Suprapubic skin (tissue), 4 donors: ENCODE results near the gene VRK3.

ENCODE experiments used
- EP300 ChIP-seq: sonication (generic); formaldehyde crosslinking; IDR thresholded peaks from one replicate; pipeline ENCODE4 v1.6.1; 2017; ENCODE audit warnings: antibody characterized with exemption
- POLR2A ChIP-seq, 2 donors: fragments of 450-650 bp; IDR thresholded peaks; one replicate each; pipeline ENCODE4 v1.6.1; 2017; ENCODE audit warnings: antibody characterized with exemption in 2 of 2, mild to moderate bottlenecking in 2 of 2, moderate library complexity in 2 of 2
- POLR2AphosphoS5 ChIP-seq, 3 donors: sonication (generic); formaldehyde crosslinking; IDR thresholded peaks; one replicate each; pipeline ENCODE4 v1.6.1; 2017; ENCODE audit warnings: antibody characterized with exemption in 3 of 3
- TF ChIP-seq, protein P1 (sequence below), 2 donors: fragments of 200-600 bp in 1 of 2; fragments of 450-650 bp in 1 of 2; sonication (generic) in 1 of 2; IDR thresholded peaks; one replicate each; pipeline ENCODE4 v1.5.1; 2016 to 2019; ENCODE audit warnings: antibody characterized with exemption in 2 of 2, mild to moderate bottlenecking in 1 of 2, moderate library complexity in 1 of 2

GRCh38 chr19:50002386-50002960, 22.7 kb downstream of the VRK3 start:
- TF ChIP-seq, protein P1, sequence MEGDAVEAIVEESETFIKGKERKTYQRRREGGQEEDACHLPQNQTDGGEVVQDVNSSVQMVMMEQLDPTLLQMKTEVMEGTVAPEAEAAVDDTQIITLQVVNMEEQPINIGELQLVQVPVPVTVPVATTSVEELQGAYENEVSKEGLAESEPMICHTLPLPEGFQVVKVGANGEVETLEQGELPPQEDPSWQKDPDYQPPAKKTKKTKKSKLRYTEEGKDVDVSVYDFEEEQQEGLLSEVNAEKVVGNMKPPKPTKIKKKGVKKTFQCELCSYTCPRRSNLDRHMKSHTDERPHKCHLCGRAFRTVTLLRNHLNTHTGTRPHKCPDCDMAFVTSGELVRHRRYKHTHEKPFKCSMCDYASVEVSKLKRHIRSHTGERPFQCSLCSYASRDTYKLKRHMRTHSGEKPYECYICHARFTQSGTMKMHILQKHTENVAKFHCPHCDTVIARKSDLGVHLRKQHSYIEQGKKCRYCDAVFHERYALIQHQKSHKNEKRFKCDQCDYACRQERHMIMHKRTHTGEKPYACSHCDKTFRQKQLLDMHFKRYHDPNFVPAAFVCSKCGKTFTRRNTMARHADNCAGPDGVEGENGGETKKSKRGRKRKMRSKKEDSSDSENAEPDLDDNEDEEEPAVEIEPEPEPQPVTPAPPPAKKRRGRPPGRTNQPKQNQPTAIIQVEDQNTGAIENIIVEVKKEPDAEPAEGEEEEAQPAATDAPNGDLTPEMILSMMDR (IDR thresholded peaks at IDR 0.05): no peak
- TF ChIP-seq POLR2A (IDR thresholded peaks at IDR 0.05) (no peak), POLR2AphosphoS5 (IDR thresholded peaks at IDR 0.05) (no peak), EP300 (no peak)
